ENCODE data around the gene HMGB1. TPM values are rescaled to one million over a fixed set of nuclear protein-coding genes. Genes with fewer than 3 reads are reported as not detected.

Gene HMGB1
- total and polyA plus RNA-seq, 2 donors (not counting 3 experiments of a cell fraction or from before 2014, with no cell fraction given) = 111 to 670 TPM

GRCh38 chr13:30481241-30481760, 15.6 kb upstream of the HMGB1 start:
- DNase-seq (ENCODE audit: low read depth, low spot score) (no peak), FAIRE-seq (no peak)
- Histone ChIP-seq H3K4me2 (ENCODE audit: insufficient read depth, low read length) (no peak overlapping the region), H3K9me3 (replicated peaks; ENCODE audit: control insufficient read depth, insufficient read depth, low read length) (no peaks in the 10 kb centered on the region), H3K9ac (replicated peaks; ENCODE audit: extremely low read depth, insufficient read depth, low read length) (no peak overlapping the region), H2AFZ (ENCODE audit: low read depth, low read length) (no peak overlapping the region), H4K20me1 (replicated peaks; ENCODE audit: control insufficient read depth, extremely low read depth, insufficient read depth, low read length) (no peaks in the 10 kb centered on the region), H3K27me3 (ENCODE audit: control insufficient read depth in 2 of 2, insufficient read depth in 2 of 2, low read length in 2 of 2) (peaks cover 5% of the 10 kb centered on the region in 2 experiments), H3K36me3 (ENCODE audit: control insufficient read depth in 2 of 2, extremely low read depth in 1 of 2, insufficient read depth in 2 of 2, low read length in 2 of 2) (no peaks in the 10 kb centered on the region), H3K27ac (ENCODE audit: insufficient read depth, low read depth, low read length) (no peak overlapping the region), H3K4me1 (ENCODE audit: control insufficient read depth, extremely low read depth, insufficient read depth, low read length) (no peaks in the 10 kb centered on the region), H3K4me3 (replicated peaks in 1 of 3; ENCODE audit: insufficient read depth in 1 of 3, low read depth in 1 of 3, low read length in 3 of 3) (no peak overlapping the region), H3K79me2 (ENCODE audit: control insufficient read depth, insufficient read depth, low read length) (no peaks in the 10 kb centered on the region), H3K9me1 (replicated peaks; ENCODE audit: control insufficient read depth, extremely low read depth, insufficient read depth, low read length) (no peaks in the 10 kb centered on the region)
- intact Hi-C loops (cut with micrococcal nuclease) = no loop called here
- TF ChIP-seq POLR2AphosphoS5 (IDR thresholded peaks at IDR 0.05; ENCODE audit: insufficient read depth, low read depth, low read length) (no peak), POLR2A (IDR thresholded peaks at IDR 0.05; ENCODE audit: low read depth, low read length) (no peak), GATA2 (IDR thresholded peaks at IDR 0.05; ENCODE audit: insufficient read depth, insufficient read length, low read depth, low read length) (no peak), MAX (IDR thresholded peaks at IDR 0.05; ENCODE audit: insufficient read depth, insufficient read length) (no peak), JUN (IDR thresholded peaks at IDR 0.05; ENCODE audit: borderline replicate concordance, insufficient read depth, insufficient read length, low read depth) (no peak), MYC (IDR thresholded peaks at IDR 0.05; ENCODE audit: low read depth, low read length) (no peak), FOS (IDR thresholded peaks at IDR 0.05; ENCODE audit: borderline replicate concordance, insufficient read depth, low read length) (no peak), EZH2 (IDR thresholded peaks at IDR 0.05; ENCODE audit: borderline replicate concordance, low read depth, low read length, severe bottlenecking) (no peak)
- TF ChIP-seq, protein P1, sequence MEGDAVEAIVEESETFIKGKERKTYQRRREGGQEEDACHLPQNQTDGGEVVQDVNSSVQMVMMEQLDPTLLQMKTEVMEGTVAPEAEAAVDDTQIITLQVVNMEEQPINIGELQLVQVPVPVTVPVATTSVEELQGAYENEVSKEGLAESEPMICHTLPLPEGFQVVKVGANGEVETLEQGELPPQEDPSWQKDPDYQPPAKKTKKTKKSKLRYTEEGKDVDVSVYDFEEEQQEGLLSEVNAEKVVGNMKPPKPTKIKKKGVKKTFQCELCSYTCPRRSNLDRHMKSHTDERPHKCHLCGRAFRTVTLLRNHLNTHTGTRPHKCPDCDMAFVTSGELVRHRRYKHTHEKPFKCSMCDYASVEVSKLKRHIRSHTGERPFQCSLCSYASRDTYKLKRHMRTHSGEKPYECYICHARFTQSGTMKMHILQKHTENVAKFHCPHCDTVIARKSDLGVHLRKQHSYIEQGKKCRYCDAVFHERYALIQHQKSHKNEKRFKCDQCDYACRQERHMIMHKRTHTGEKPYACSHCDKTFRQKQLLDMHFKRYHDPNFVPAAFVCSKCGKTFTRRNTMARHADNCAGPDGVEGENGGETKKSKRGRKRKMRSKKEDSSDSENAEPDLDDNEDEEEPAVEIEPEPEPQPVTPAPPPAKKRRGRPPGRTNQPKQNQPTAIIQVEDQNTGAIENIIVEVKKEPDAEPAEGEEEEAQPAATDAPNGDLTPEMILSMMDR (IDR thresholded peaks at IDR 0.05; ENCODE audit: extremely low read depth in 1 of 2, insufficient read depth in 1 of 2, low read depth in 1 of 2, low read length in 2 of 2) = no peak
- BruUV-seq (replicated peaks) = no TSS peak
- ChIA-PET CTCF (no interaction called here), POLR2A (no interaction called here)
- dilution Hi-C loops (cut with MboI; ENCODE audit: extremely low pct_ligation_motif_present, low sequenced_read_pairs) = no loop called here

All from endothelial cell of umbilical vein (primary cell).